GM12878 (cell line): ENCODE measurements around the gene F12. TPM values are rescaled to one million over a fixed set of nuclear protein-coding genes. Genes with fewer than 3 reads are reported as not detected.

Source experiments
- ATAC-seq: fragments of 200-7000 bp; cut with Tn5 transposase; 3 replicates; pipeline ENCODE4 v1.9.1; 2020; ENCODE audit warnings: mild to moderate bottlenecking, moderate library complexity
- BruUV-seq: library from RNA; stranded (reverse); fragments of 400-500 nt; replicated peaks from 2 replicates; lab custom pipeline; 2021; lab: Mats Ljungman, UMichigan
- CTCF ChIA-PET: fragments of 300-600 bp; sonication (Branson Sonifier 250); formaldehyde crosslinking; extraction: SDS; loops from one replicate; lab custom pipeline; 2021; ENCODE audit warnings: inconsistent platforms; lab: Yijun Ruan, JAX
- POLR2A ChIA-PET: fragments of 350-600 bp; formaldehyde crosslinking; extraction: SDS; loops from one replicate; lab custom pipeline; 2021; ENCODE audit warnings: inconsistent platforms; lab: Charles Lee
- RAD21 ChIA-PET: fragments of 300-600 bp; sonication (Branson Sonifier 250); formaldehyde crosslinking; loops from one replicate; lab custom pipeline; 2023; ENCODE audit warnings: antibody characterized with exemption; ENCODE audit not compliant: unreplicated experiment; lab: Charles Lee
- SMC1A ChIA-PET: fragments of 300-600 bp; sonication (Branson Sonifier 250); formaldehyde crosslinking; loops from one replicate; lab custom pipeline; 2023; ENCODE audit not compliant: unreplicated experiment, uncharacterized antibody; lab: Charles Lee
- DNase-seq: peaks from one replicate; pipeline ENCODE4 v3.0.0-alpha.2; 2011; ENCODE audit warnings: low read depth, low spot score
- FAIRE-seq: peaks from 3 replicates; lab custom pipeline; 2011; peaks lifted over from hg19 to GRCh38; lab: Jason Lieb, UNC
- H2AFZ ChIP-seq: 2 replicates; pipeline ENCODE4 v1.6.0; 2011; ENCODE audit warnings: low read depth, low read length, control low read depth; ENCODE audit not compliant: control insufficient read depth
- H3K27ac ChIP-seq: 2 replicates; pipeline ENCODE4 v1.5.1; 2011; ENCODE audit warnings: control low read depth; ENCODE audit not compliant: control insufficient read depth, insufficient read depth
- H3K27me3 ChIP-seq, 2 experiments: replicated peaks in 1 of 2; 2 replicates each; pipeline versions ENCODE4 v1.6.0 to v1.6.1; 2011; ENCODE audit warnings: low read length in 1 of 2; ENCODE audit not compliant: control insufficient read depth in 2 of 2, insufficient read depth in 2 of 2
- H3K36me3 ChIP-seq, 2 experiments: 2 replicates each; pipeline ENCODE4 v1.5.1; 2011; ENCODE audit warnings: low read length in 1 of 2; ENCODE audit not compliant: control insufficient read depth in 2 of 2, insufficient read depth in 2 of 2
- H3K4me1 ChIP-seq: 2 replicates; pipeline ENCODE4 v1.6.1; 2011; ENCODE audit warnings: mild to moderate bottlenecking, low read length, moderate library complexity, mixed read lengths; ENCODE audit not compliant: control insufficient read depth, insufficient read depth
- H3K4me2 ChIP-seq: 2 replicates; pipeline ENCODE4 v1.6.0; 2011; ENCODE audit warnings: control low read depth; ENCODE audit not compliant: control insufficient read depth, insufficient read depth
- H3K4me3 ChIP-seq: fragments of 200-600 bp; sonication (generic); 2 replicates; pipeline ENCODE4 v1.5.1; 2016
- H3K79me2 ChIP-seq: 2 replicates; pipeline ENCODE4 v1.6.0; 2011; ENCODE audit warnings: low read length; ENCODE audit not compliant: control insufficient read depth, insufficient read depth
- H3K9ac ChIP-seq: 2 replicates; pipeline ENCODE4 v1.8.0; 2011; ENCODE audit warnings: low read length, control low read depth, mixed read lengths; ENCODE audit not compliant: control insufficient read depth, insufficient read depth
- H3K9me3 ChIP-seq: replicated peaks from 3 replicates; pipeline ENCODE4 v1.5.1; 2011; ENCODE audit warnings: mild to moderate bottlenecking, low read length; ENCODE audit not compliant: control insufficient read depth, insufficient read depth
- H4K20me1 ChIP-seq: 2 replicates; pipeline ENCODE4 v1.6.0; 2011; ENCODE audit not compliant: control insufficient read depth, insufficient read depth
- BCL11A ChIP-seq: IDR thresholded peaks from 2 replicates; pipeline ENCODE4 v1.6.1; 2011; ENCODE audit warnings: low read depth, low read length
- DPF2 ChIP-seq: fragments of 450-650 bp; IDR thresholded peaks from 2 replicates; pipeline ENCODE4 v1.6.1; 2017; ENCODE audit warnings: mild to moderate bottlenecking
- FOS ChIP-seq: IDR thresholded peaks from 3 replicates; pipeline ENCODE4 v1.6.1; 2011; ENCODE audit warnings: borderline replicate concordance; ENCODE audit not compliant: insufficient read length; ENCODE audit errors: extremely low read depth
- HCFC1 ChIP-seq: fragments of 150-350 bp; IDR thresholded peaks from 2 replicates; pipeline ENCODE4 v1.6.1; 2014; ENCODE audit warnings: low read length
- HSF1 ChIP-seq: fragments of 150-350 bp; IDR thresholded peaks from 2 replicates; pipeline ENCODE4 v1.6.1; 2014; ENCODE audit warnings: mild to moderate bottlenecking, low read depth, low read length
- JUNB ChIP-seq: IDR thresholded peaks from 2 replicates; pipeline ENCODE4 v1.6.1; 2016; ENCODE audit warnings: antibody characterized with exemption, mild to moderate bottlenecking
- MEF2B ChIP-seq: fragments of 450-650 bp; IDR thresholded peaks from 2 replicates; pipeline ENCODE4 v1.6.1; 2018; ENCODE audit warnings: mild to moderate bottlenecking, moderate library complexity; ENCODE audit not compliant: partially characterized antibody, poor library complexity, severe bottlenecking
- MTA3 ChIP-seq: IDR thresholded peaks from 2 replicates; pipeline ENCODE4 v1.6.1; 2012; ENCODE audit warnings: low read length, inconsistent platforms, borderline replicate concordance
- NFIC ChIP-seq: IDR thresholded peaks from 2 replicates; pipeline ENCODE4 v1.6.1; 2012; ENCODE audit warnings: low read depth, mild to moderate bottlenecking, inconsistent platforms, low read length, moderate library complexity
- NFXL1 ChIP-seq: fragments of 450-650 bp; IDR thresholded peaks from 2 replicates; pipeline ENCODE4 v1.6.1; 2017; ENCODE audit warnings: antibody characterized with exemption, mild to moderate bottlenecking, borderline replicate concordance
- NFYB ChIP-seq: IDR thresholded peaks from 2 replicates; pipeline ENCODE4 v1.6.1; 2011; ENCODE audit warnings: low read depth, mild to moderate bottlenecking, low read length, improper control_type of control experiment, moderate library complexity; ENCODE audit not compliant: insufficient read depth
- PAX8 ChIP-seq: fragments of 450-650 bp; IDR thresholded peaks from 2 replicates; pipeline ENCODE4 v1.6.1; 2017; ENCODE audit warnings: mild to moderate bottlenecking, moderate library complexity
- POLR2AphosphoS5 ChIP-seq: IDR thresholded peaks from 2 replicates; pipeline ENCODE4 v1.6.1; 2011; ENCODE audit warnings: mild to moderate bottlenecking, low read length, inconsistent platforms
- SMC3 ChIP-seq: IDR thresholded peaks from 2 replicates; pipeline ENCODE4 v1.6.1; 2011; ENCODE audit warnings: low read length, improper control_type of control experiment, borderline replicate concordance
- SREBF2 ChIP-seq: IDR thresholded peaks from 2 replicates; pipeline ENCODE4 v1.6.1; 2012; ENCODE audit warnings: mild to moderate bottlenecking, low read length
- STAT3 ChIP-seq: IDR thresholded peaks from 2 replicates; pipeline ENCODE4 v1.6.1; 2011; ENCODE audit warnings: low read depth, low read length, improper control_type of control experiment
- WGBS: methylation state at CpG from one replicate; pipeline ENCODE4 v1.1.6; 2016; ENCODE audit warnings: low lambda C conversion rate; ENCODE audit not compliant: insufficient replicate concordance, insufficient coverage; ENCODE audit errors: missing lambda C conversion rate; 5-methylcytosine and 5-hydroxymethylcytosine counted together
- in situ Hi-C: fragments of 300-500 bp; cut with MboI; formaldehyde crosslinking; loops from 9 replicates; pipeline ENCODE4 v1.14.3; 2018; ENCODE audit warnings: mixed read lengths
- intact Hi-C: fragments of 100-400 bp; cut with micrococcal nuclease; formaldehyde crosslinking; loops from one replicate; pipeline ENCODE4 v1.14.2; 2022; ENCODE audit not compliant: unreplicated experiment
- polyA plus RNA-seq, 11 experiments: library from polyadenylated mRNA; depleted of rRNA in 4 of 11; unstranded in 6 of 11; stranded (reverse) in 5 of 11; fragments of >200 nt; fragmentation: Nextera tagmentation in 4 of 11; fragmentation: Illumina TruSeq in 1 of 11; extraction: Ambion mirVana in 4 of 11; extraction: Trizol in 1 of 11; gene quantifications; 1 replicate in 1 of 11; 2 replicates in 10 of 11; pipeline versions ENCODE4 v1.2.1 to v1.2.3, GENCODE V29; 2011 to 2016; ENCODE audit warnings: inconsistent platforms in 2 of 11, missing spikeins in 2 of 11, low read depth in 1 of 11
- total RNA-seq, 4 experiments: library from RNA; depleted of rRNA in 3 of 4; stranded (reverse); fragments of >200 nt in 3 of 4; fragmentation: Illumina TruSeq in 1 of 4; extraction: Trizol in 1 of 4; gene quantifications; 2 replicates each; pipeline versions ENCODE4 v1.2.1 to v1.2.3, GENCODE V29; 2013 to 2021
- TF ChIP-seq, protein P1 (sequence below): IDR thresholded peaks from 2 replicates; pipeline ENCODE4 v1.6.1; 2011; ENCODE audit warnings: low read depth, low read length, improper control_type of control experiment, borderline replicate concordance

The F12 gene
- total and polyA plus RNA-seq, 10 of the 15 experiments (the other 5 are each of a cell fraction or from before 2014, with no cell fraction given) = 0.25 to 11.3 (median 5.5) TPM

DNA sequence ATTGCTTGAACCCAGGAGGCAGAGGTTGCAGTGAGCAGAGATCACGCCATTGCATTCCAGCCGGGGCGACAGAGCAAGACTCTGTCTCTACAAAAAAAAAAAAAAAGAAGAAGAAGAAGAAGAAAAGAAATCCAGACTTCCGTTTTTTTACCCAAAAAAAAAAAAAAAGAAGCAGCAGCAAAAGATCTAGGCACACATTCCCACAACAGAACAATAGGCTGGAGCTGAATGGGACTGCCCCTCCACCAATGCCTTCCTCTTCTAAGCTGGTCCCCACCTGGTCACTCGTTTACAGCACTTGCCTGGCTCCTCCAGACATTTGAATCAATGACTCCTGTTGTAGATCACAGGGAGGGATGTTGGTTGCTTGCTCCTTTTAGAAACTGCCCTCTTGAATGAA, 56.3 kb downstream of the F12 start:
- Histone ChIP-seq H3K79me2 (peaks cover 32% of the 10 kb centered on the region), H3K4me1 (peaks cover 28% of the 10 kb centered on the region), H3K36me3 (peaks cover 0 to 4% of the 10 kb centered on the region in 2 experiments; a peak in 2 of 4 replicates), H3K4me2 (no peak overlapping the region), H2AFZ (no peak overlapping the region), H3K9ac (no peak overlapping the region), H3K27me3 (no peaks in the 10 kb centered on the region), H3K9me3 (peaks cover 3% of the 10 kb centered on the region; the same call in 1 of the 3 replicates), H3K27ac (no peak overlapping the region), H4K20me1 (no peaks in the 10 kb centered on the region), H3K4me3 (no peak overlapping the region)
- TF ChIP-seq MTA3 (no peak), NFYB (no peak), SREBF2 (no peak), NFXL1 (no peak), HSF1 (no peak), NFIC (no peak), MEF2B (no peak), BCL11A (no peak), DPF2 (no peak), STAT3 (no peak), PAX8 (no peak), HCFC1 (no peak), FOS (no peak), JUNB (no peak), POLR2AphosphoS5 (no peak), SMC3 (no peak)
- TF ChIP-seq, protein P1, sequence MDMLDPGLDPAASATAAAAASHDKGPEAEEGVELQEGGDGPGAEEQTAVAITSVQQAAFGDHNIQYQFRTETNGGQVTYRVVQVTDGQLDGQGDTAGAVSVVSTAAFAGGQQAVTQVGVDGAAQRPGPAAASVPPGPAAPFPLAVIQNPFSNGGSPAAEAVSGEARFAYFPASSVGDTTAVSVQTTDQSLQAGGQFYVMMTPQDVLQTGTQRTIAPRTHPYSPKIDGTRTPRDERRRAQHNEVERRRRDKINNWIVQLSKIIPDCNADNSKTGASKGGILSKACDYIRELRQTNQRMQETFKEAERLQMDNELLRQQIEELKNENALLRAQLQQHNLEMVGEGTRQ = no peak
- ChIA-PET CTCF (interaction anchor here (1.9 to 7.2 kb wide), 4 partner anchors 12 to 101 kb away, joined by 6 to 46 read pairs (median 16); no protein-coding TSS in a partner anchor), POLR2A (interaction anchor here (0.6 to 1.7 kb wide), 4 partner anchors 29 to 168 kb away, joined by 3 to 7 read pairs (median 4); no protein-coding TSS in a partner anchor), SMC1A (interaction anchor here (0.6 to 3.4 kb wide), 4 partner anchors 9 to 205 kb away, joined by 3 to 20 read pairs (median 12); no protein-coding TSS in a partner anchor), RAD21 (interaction anchor here (0.7 to 2.9 kb wide), 3 partner anchors 8 to 100 kb away, joined by 3 to 20 read pairs (median 7); no protein-coding TSS in a partner anchor)
- WGBS = 0% methylated on average over 1 of the region's 5 CpGs
- ATAC-seq = no peak
- no peak for FAIRE-seq
- in situ Hi-C loops (no loop called here), intact Hi-C loops (no loop called here)
- DNase-seq = no peak
- no TSS peak for BruUV-seq
